ENCODE results near the gene GDAP1L1. TPM values are rescaled to one million over a fixed set of nuclear protein-coding genes. Genes with fewer than 3 reads are reported as not detected.

Gene GDAP1L1
- total RNA-seq, 6 experiments from 2014 or later, result not detected

DNA sequence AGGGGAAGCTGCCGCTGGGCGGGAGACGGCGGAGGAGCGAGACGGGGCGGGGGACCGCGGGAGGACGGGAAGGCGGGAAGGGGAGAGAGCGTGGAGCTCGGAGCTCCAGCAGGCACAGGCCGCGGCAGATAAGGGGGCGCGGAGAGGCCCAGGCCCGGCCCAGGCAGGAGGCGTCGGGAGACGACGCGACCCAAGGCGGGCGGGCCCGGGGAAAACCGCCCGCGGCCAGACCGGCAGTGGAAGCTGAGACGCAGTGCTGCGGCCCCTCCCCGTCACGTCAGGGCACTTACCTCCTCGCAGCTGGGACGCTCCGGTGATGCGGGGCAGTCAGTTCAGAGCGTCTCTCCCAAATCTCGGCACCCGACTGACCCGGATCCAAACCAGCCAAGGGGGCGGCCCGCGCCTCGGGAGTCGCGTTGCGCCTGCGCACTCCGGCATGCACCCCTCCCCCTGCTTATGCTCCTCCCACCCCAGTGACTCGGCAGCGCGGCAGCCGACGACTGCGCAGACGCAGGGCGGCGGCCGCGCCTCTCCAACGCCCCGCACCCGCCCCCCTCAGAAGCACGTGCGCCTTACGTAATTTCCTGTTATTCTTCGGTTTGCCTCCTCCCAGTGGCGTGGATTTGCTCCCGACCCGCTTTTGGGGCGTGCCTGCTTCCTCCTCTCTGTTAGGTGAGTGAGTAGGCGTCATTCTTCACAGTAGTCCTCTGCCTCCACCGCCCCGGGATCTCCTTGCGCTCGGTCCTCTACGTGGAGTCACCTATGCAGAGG lies 36.5 kb upstream of the GDAP1L1 start, which contains the start of gene OSER1:
OSER1 (minus strand) TSS at position 366 of the 771 bp plus-strand sequence. CDS start 3,814 bp downstream, outside the sequence.
- H3K27me3 ChIP-seq, result no peaks in the 10 kb centered on the region
- peak within 1 kb of the TSS; percentile 94 to 97 (median 96) for H3K27ac ChIP-seq
- DNase-seq (peak; percentile 97 to 98 (median 98)), ATAC-seq (peak; percentile 87 to 95 (median 91))
- 1% methylated on average over 12 of the region's 79 CpGs for WGBS (ENCODE audit: insufficient coverage, low coverage, low lambda C conversion rate, missing lambda C conversion rate)
- intact Hi-C loops (cut with DNase I), result loop anchor here in 1 of 2 donors (10.0 kb wide), 1 partner anchor 274 kb away; no protein-coding TSS in a partner anchor
- no peaks in the 10 kb centered on the region for H3K36me3 ChIP-seq
- peak; percentile 96 for TF ChIP-seq POLR2A (IDR thresholded peaks at IDR 0.05)
- TF ChIP-seq, protein P1, sequence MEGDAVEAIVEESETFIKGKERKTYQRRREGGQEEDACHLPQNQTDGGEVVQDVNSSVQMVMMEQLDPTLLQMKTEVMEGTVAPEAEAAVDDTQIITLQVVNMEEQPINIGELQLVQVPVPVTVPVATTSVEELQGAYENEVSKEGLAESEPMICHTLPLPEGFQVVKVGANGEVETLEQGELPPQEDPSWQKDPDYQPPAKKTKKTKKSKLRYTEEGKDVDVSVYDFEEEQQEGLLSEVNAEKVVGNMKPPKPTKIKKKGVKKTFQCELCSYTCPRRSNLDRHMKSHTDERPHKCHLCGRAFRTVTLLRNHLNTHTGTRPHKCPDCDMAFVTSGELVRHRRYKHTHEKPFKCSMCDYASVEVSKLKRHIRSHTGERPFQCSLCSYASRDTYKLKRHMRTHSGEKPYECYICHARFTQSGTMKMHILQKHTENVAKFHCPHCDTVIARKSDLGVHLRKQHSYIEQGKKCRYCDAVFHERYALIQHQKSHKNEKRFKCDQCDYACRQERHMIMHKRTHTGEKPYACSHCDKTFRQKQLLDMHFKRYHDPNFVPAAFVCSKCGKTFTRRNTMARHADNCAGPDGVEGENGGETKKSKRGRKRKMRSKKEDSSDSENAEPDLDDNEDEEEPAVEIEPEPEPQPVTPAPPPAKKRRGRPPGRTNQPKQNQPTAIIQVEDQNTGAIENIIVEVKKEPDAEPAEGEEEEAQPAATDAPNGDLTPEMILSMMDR (IDR thresholded peaks at IDR 0.05), result peak in 1 of 4 donors; percentile 3
- H3K4me1 ChIP-seq, result peaks cover 0 to 47% (median 9%) of the 10 kb centered on the region in 4 donors
- H3K4me3 ChIP-seq, result peak within 1 kb of the TSS; percentile 76 to 94 (median 89)
- H3K9me3 ChIP-seq, result no peaks in the 10 kb centered on the region

DNA sequence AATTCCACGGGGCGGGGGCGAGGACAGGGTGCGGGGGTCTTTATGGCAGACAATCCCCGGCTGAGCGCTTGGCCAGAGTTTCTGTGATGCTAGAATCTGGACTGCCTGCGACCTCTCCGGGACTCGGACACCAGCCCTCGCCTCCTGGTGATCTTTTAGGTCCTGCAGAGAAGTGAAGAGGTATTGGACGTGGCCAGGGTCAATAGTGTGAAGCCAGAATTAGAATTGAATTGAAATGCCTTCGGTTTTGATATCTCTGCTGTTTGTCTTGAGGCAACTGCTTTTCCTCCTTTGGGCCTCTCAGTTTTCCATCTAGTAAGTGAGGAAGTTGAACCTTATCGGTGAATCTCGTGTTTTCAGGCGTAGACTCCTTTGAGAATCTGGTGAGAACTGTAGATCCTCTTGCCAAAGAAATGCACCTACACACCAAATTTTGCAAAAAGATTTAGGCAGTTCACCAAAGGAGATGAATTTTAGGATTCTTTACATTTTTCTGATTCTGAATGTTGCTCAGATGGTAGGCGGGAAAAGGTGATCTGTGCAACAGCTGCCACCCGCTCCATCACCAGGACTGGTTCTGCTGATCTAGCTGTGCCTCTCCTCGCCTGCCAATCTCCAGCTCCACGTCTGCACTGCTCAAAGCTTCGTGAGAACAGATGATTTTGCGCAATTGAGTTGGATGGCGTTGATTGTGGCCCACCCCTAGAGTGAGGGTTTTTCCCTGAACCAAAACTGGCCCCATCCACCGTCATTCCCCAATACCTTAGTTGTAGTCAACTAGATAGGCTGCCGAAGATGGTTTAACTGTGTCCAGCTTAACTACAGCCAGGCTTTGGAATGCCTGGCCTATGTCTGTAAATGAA lies 35.7 kb upstream of the GDAP1L1 start:
- DNase-seq, result peak in 1 of 3 donors; percentile 31
- Histone ChIP-seq H3K27ac (peak overlapping the region; percentile 83 to 97 (median 91)), H3K9me3 (no peaks in the 10 kb centered on the region), H3K4me3 (peak overlapping the region; percentile 65 to 94 (median 71)), H3K27me3 (no peaks in the 10 kb centered on the region), H3K36me3 (peaks cover 0 to 3% (median 0%) of the 10 kb centered on the region in 4 donors), H3K4me1 (peaks cover 0 to 44% (median 7%) of the 10 kb centered on the region in 4 donors)
- ATAC-seq, result no peak
- whole genome bisulfite sequencing (ENCODE audit: insufficient coverage, low coverage, low lambda C conversion rate, missing lambda C conversion rate), result 11% methylated on average over 20 of the region's 24 CpGs
- TF ChIP-seq POLR2A (IDR thresholded peaks at IDR 0.05), result no peak
- TF ChIP-seq, protein P1 (IDR thresholded peaks at IDR 0.05), result no peak
- intact Hi-C loops (cut with DNase I), result loop anchor here in 1 of 2 donors (10.0 kb wide), 1 partner anchor 273 kb away; no protein-coding TSS in a partner anchor

DNA sequence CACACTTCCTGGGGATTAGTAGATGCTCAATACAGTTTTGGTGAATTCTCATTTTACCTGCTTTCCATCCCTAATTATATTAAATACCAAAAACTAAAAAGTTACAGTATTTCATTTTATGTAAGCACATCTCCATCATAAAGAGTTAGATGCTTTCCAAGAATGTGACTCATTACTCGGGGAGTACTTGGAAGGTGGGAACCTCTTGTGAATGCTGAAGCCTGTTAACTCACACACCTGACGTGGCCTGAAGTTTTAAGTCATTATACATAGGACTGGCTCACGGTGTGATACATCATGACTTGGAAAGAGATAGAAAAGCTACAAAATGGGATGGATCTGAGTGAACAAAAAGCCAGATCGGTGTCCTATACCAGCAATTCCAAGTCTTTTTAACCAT lies 34.3 kb upstream of the GDAP1L1 start:
- Histone ChIP-seq H3K27me3 (no peaks in the 10 kb centered on the region), H3K4me3 (no peak overlapping the region), H3K9me3 (no peaks in the 10 kb centered on the region), H3K27ac (no peak overlapping the region), H3K36me3 (peaks cover 0 to 6% (median 0%) of the 10 kb centered on the region in 4 donors), H3K4me1 (peaks cover 0 to 34% (median 6%) of the 10 kb centered on the region in 4 donors)
- ATAC-seq, result no peak
- intact Hi-C loops (cut with DNase I), result loop anchor here in 1 of 2 donors (10.0 kb wide), 1 partner anchor 272 kb away; no protein-coding TSS in a partner anchor
- DNase-seq, result no peak
- WGBS (ENCODE audit: insufficient coverage, low coverage, low lambda C conversion rate, missing lambda C conversion rate), result 89% methylated on average over 4 of the region's 4 CpGs
- TF ChIP-seq, protein P1 (IDR thresholded peaks at IDR 0.05), result no peak
- TF ChIP-seq POLR2A (IDR thresholded peaks at IDR 0.05), result no peak

DNA sequence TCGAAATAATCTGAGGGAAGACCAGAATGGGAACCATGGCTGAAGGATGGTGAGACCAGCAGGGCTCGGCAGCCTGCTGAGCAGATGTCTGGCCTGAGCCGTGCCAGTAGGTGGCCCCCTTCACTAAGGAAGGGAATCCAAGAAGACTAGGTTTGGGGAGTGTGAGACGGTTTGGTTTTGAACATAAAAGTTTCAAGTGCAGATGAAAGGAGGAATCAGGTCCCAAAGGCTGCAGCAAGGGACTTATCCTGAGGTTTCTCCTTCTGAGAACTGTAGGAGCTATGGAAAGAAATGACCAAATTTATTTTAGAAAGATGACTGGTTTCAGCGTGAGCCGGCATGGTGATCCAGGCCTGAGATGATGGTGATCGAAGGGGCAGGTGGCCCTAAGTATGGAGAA lies 32.0 kb upstream of the GDAP1L1 start:
- WGBS (ENCODE audit: insufficient coverage, low coverage, low lambda C conversion rate, missing lambda C conversion rate), result 46% methylated on average over 7 of the region's 7 CpGs
- H3K4me1 ChIP-seq, result peaks cover 0 to 21% (median 5%) of the 10 kb centered on the region in 4 donors
- no peaks in the 10 kb centered on the region for H3K9me3 ChIP-seq
- peak; percentile 14 to 42 (median 34) for ATAC-seq
- peaks cover 0 to 6% (median 0%) of the 10 kb centered on the region in 4 donors for H3K36me3 ChIP-seq
- peak; percentile 70 to 76 (median 75) for DNase-seq
- no peak for TF ChIP-seq POLR2A (IDR thresholded peaks at IDR 0.05)
- TF ChIP-seq, protein P1 (IDR thresholded peaks at IDR 0.05), result peak; percentile 73 to 87 (median 82)
- intact Hi-C loops (cut with DNase I), result loop anchor here (5.0 to 10.0 kb wide), 2 partner anchors 97 to 270 kb away; partner anchors contain the start of gene FITM2 (in 1 of the 2)
- no peak overlapping the region for H3K27ac ChIP-seq
- no peaks in the 10 kb centered on the region for H3K27me3 ChIP-seq
- H3K4me3 ChIP-seq, result no peak overlapping the region

Measured in right lobe of liver (tissue), 6 donors.